ENCODE results near the gene ADAMTS9.

DNA sequence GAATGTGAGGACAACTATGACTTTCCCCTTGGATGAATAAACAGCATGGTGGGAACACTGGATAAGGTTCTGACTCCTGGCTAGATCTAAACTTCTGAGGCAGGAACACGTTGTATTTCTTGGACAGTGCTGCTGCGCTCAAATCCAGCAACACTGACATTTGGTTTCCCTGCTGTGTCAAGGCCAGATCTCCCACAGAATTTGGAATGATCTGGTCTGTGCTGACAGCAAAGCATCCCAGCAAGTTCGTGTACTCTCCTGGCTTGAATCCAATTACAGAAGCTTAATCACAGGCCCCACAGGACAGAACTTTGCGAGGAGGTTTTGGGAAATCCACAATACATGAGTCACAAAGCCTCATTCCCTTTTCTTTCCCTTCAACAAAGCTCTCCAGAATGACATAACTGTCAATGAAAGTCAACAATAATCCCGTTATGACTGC is 92.5 kb downstream of the ADAMTS9 start:
- TF ChIP-seq GATA2 (IDR thresholded peaks at IDR 0.05; ENCODE audit: low read depth, low read length): no peak
- no peak for TF ChIP-seq GATA3 (IDR thresholded peaks at IDR 0.05; ENCODE audit: low read depth, low read length)

Data from SH-SY5Y (cell line).